ENCODE data around the gene PLCG2.

The PLCG2 gene

GRCh38 chr16:81808933-81809480, 29.9 kb downstream of the PLCG2 start:
- no peak for TF ChIP-seq SIN3A (IDR thresholded peaks at IDR 0.05; ENCODE audit: borderline replicate concordance, insufficient read depth, low read length)
- TF ChIP-seq REST (IDR thresholded peaks at IDR 0.05; ENCODE audit: insufficient read depth in 1 of 2, low read depth in 2 of 2, low read length in 2 of 2), result no peak
- no peak for TF ChIP-seq FOXP2 (optimal IDR thresholded peaks at IDR 0.05; ENCODE audit: borderline replicate concordance, extremely low read depth, extremely low read length, insufficient read depth)
- no peak for TF ChIP-seq TAF1 (IDR thresholded peaks at IDR 0.05; ENCODE audit: borderline replicate concordance, insufficient read depth, low read length)
- no peak for TF ChIP-seq POLR2AphosphoS5 (IDR thresholded peaks at IDR 0.05; ENCODE audit: low read depth, low read length)

GRCh38 chr16:81809567-81809966, 30.5 kb downstream of the PLCG2 start:
- TF ChIP-seq POLR2AphosphoS5 (IDR thresholded peaks at IDR 0.05; ENCODE audit: low read depth, low read length), result no peak
- no peak for TF ChIP-seq TAF1 (IDR thresholded peaks at IDR 0.05; ENCODE audit: borderline replicate concordance, insufficient read depth, low read length)
- TF ChIP-seq FOXP2 (optimal IDR thresholded peaks at IDR 0.05; ENCODE audit: borderline replicate concordance, extremely low read depth, extremely low read length, insufficient read depth), result no peak
- no peak for TF ChIP-seq SIN3A (IDR thresholded peaks at IDR 0.05; ENCODE audit: borderline replicate concordance, insufficient read depth, low read length)
- no peak for TF ChIP-seq REST (IDR thresholded peaks at IDR 0.05; ENCODE audit: insufficient read depth in 1 of 2, low read depth in 2 of 2, low read length in 2 of 2)

- TF ChIP-seq TAF1 (IDR thresholded peaks at IDR 0.05; ENCODE audit: borderline replicate concordance, insufficient read depth, low read length) (no peak), FOXP2 (optimal IDR thresholded peaks at IDR 0.05; ENCODE audit: borderline replicate concordance, extremely low read depth, extremely low read length, insufficient read depth) (no peak), SIN3A (IDR thresholded peaks at IDR 0.05; ENCODE audit: borderline replicate concordance, insufficient read depth, low read length) (no peak), REST (IDR thresholded peaks at IDR 0.05; ENCODE audit: insufficient read depth in 1 of 2, low read depth in 2 of 2, low read length in 2 of 2) (no peak), POLR2AphosphoS5 (IDR thresholded peaks at IDR 0.05; ENCODE audit: low read depth, low read length) (no peak)
Measured at GRCh38 chr16:81810361-81810760, 31.3 kb downstream of the PLCG2 start.

- TF ChIP-seq POLR2AphosphoS5 (IDR thresholded peaks at IDR 0.05; ENCODE audit: low read depth, low read length) (no peak), TAF1 (IDR thresholded peaks at IDR 0.05; ENCODE audit: borderline replicate concordance, insufficient read depth, low read length) (no peak), REST (IDR thresholded peaks at IDR 0.05; ENCODE audit: insufficient read depth in 1 of 2, low read depth in 2 of 2, low read length in 2 of 2) (no peak), FOXP2 (optimal IDR thresholded peaks at IDR 0.05; ENCODE audit: borderline replicate concordance, extremely low read depth, extremely low read length, insufficient read depth) (no peak)
Measured at GRCh38 chr16:81810894-81811538, 31.9 kb downstream of the PLCG2 start.

Data from PFSK-1 (cell line).